ENCODE results near the gene IL2RG.
A peak's percentile ranks its signal among the peaks of the same experiment; 100 is the strongest.

Gene IL2RG

DNA sequence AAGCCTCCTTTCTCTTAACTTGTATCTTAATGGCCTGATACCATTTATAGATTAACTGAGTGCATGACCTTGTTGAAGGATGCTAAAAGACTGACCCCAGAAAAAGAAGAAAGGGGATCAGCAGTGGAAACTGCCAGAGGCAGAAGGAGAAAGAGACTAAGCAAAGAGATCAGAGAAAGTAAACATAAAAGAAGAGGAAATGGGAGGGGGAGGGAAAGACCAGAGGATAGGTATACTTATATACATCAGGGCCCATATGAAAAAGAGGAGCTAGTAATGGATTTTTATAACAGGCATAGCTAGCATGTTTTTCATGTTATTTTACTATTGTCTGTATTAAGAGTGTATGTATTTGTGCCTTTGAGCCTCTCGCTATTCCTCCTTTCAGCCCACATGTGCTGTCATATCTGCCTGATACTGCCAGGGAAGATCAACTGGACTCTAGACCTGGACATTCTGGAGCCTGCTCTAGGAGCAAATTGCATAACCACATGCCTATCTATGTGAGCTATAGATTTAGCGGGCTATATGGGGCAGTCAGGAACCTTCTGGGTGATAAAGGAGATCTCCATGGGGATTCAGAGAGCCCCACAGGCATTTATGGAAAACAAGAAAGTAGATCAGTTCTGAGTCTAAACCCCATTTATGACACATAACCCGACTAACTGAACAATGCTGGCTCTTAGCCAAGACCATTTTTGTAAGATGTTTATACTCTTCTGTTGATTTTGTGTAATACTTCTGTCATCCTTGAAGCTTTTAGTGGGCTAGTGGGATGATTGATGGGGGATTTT lies 29.9 kb downstream of the IL2RG start:
- DNase-seq (ENCODE audit: low read depth in 1 of 2, low spot score in 1 of 2), result no peak

DNA sequence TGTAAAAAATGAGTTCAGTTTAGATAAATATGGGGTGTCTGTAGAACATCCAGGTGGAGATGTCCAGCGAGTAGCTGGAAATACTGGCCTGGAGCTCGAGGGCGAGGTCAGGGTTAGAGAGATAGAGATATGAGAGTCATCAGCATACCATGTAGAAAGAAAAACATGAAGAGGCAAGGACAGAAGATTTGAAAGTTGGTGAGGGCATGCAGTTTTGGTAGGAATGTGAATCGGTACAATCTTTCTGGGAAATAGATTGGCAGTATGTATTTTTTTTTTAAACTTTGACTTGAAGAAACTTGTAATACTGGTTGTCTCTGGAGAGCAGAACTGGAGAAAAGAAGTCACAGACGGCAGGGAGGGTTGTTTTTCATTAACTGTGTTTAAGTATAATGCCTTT lies 40.8 kb downstream of the IL2RG start:
- DNase-seq (ENCODE audit: low read depth in 1 of 2, low spot score in 1 of 2), result no peak

DNA sequence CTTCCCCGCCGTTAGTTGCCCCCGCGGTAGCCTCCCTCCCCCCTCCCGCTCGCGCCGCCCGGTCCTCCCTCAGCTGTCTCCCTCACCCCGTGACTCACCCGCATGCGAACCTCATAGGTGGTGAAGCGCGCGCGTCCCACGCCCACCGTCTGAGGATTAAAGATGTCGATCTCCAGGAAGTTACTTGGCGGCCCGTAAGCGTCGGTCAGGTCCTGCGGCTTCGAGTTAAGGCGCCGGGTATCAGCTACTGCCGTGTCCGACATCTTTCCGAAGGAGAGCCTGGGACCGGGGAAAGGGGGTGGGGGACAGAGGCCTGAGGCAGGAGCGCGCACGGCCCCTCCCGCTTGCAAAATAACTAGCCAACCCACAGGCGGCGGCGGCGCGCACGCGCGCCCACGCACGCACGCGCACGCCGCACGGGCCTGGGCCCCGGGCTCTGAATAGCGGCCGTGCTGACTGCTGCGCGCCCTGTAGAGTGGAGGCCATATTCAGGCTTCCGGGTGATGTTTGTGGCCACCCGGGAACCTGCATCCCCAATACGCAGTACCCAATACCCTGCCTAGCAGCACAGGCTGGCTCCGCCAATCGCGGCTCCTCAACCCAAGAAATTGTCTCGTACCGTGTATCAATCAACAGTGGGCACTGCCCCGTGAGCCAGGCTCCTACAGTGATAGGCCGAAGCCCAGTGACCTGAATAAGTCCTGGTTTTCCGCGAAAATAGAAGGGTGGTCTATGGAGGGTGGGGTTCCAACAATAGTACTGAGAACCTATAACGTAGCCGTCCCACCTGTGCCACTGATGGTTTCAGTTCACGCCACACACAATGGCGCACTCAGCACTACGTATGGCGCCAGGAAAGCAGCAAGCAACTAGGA lies 43.1 kb downstream of the IL2RG start, which contains the start of gene SNX12:
Gene SNX12, minus strand, starts transcription at position 291 of the 875 bp plus-strand sequence. Its CDS starts 28 bp downstream, at position 263.
- peak; percentile 71 to 74 for DNase-seq (ENCODE audit: low read depth in 1 of 2, low spot score in 1 of 2)

DNA sequence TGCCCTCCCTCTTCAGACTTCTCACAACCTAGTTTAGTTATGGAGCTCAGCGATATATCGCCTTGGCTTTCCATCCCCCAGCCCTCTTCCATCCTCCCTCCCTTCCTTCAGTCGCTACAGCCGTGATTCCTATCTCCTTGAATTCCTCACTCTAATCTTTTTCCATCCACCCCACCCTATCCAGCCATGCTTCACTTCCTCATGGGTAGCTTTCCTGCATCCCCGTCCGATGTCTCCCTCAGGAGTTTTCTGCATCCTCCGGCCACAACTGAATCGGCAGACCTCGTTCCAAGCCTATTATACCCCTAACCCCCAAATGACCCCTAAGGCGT lies 43.7 kb downstream of the IL2RG start:
- no peak for DNase-seq (ENCODE audit: low read depth in 1 of 2, low spot score in 1 of 2)

DNA sequence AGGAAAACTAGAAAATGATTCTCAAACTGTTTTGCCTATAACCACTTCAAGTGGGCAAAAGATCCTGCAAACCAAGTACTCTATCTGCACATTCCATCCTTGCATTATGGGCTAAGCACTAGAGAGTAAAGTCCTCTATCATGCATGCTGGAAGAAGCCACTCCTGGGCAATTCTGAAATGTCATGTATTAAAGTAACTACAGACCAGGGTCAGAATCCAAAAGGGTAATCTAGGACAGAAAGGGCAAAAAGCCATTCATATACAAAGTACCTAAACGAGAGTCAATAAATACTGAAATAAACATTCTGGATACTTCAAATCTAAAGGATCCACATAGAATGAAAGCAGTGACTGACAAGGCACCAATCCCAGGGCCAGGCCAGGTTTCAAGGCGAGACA lies 44.3 kb downstream of the IL2RG start:
- DNase-seq (ENCODE audit: low read depth in 1 of 2, low spot score in 1 of 2), result no peak

DNA sequence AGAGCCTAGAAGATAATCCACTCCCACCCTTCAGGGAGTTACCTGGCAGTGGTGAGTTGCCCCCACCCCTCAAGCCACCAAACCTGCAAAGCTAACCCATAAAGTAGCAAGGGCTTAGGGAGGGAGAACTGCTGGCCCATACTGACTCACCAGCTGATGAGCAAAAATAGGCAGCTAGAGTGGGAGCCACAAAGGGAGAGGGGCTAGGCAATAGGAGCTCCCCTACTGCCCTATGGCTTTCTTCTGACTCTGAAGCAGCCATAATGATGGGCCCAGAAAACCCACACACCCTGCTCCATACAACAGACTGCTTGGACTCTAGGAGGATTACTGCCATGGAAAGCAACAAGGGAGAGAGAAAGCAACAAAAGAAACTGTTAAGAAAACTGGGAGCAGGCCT lies 51.2 kb downstream of the IL2RG start:
- DNase-seq (ENCODE audit: low read depth in 1 of 2, low spot score in 1 of 2), result no peak

DNA sequence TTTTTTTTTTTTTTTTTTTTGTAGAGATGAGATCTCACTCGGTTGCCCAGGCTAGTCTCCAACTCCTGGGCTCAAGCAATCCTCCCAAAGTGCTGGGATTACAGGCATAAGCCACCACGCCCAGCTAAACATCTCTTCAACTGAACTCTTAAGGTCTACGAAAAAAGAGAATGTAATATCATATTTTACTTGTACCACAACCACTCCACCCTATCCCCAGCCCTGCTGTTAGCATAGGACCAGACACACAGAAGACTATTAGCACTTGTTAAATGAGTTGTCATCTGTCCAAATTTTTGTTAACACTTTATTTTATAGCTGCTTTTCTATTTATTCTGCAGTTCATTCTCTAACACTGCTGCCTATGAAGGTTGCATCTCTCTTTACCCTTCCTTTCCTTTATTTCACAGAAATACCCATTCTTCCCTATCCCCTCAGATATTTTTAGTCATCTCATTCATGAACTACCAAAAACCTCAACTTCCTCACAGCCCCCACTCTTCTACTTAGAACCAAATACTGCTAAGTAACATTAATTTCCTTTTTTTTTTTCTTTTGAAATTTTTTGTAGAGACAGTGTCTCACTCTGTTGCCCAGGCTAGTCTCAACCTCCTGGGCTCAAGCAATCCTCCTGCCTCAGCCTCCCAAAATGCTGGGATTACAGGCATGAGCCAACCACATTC lies 53.4 kb downstream of the IL2RG start:
- DNase-seq (ENCODE audit: low read depth in 1 of 2, low spot score in 1 of 2), result no peak
